Keratinocyte (primary cell): Measurements from ENCODE around the gene SLC37A1. TPM values are rescaled to one million over a fixed set of nuclear protein-coding genes. Genes with fewer than 3 reads are reported as not detected.

Experiments used
- DNase-seq: peaks from one replicate; pipeline ENCODE4 v3.0.0-alpha.2; 2011; ENCODE audit warnings: low read depth, missing footprints, low spot score
- FAIRE-seq: peaks from 2 replicates; lab custom pipeline; 2011; peaks lifted over from hg19 to GRCh38; lab: Jason Lieb, UNC
- H2AFZ ChIP-seq: 2 replicates; pipeline ENCODE4 v1.6.0; 2012; ENCODE audit warnings: low read length, control low read depth, inconsistent platforms; ENCODE audit not compliant: control insufficient read depth
- H3K27ac ChIP-seq: 2 replicates; pipeline ENCODE4 v1.5.1; 2011; ENCODE audit warnings: low read length; ENCODE audit not compliant: control insufficient read depth, insufficient read depth
- H3K27me3 ChIP-seq: 3 replicates; pipeline ENCODE4 v1.6.0; 2011; ENCODE audit warnings: low read length; ENCODE audit not compliant: control insufficient read depth, insufficient read depth; ENCODE audit errors: extremely low read depth
- H3K36me3 ChIP-seq, 2 experiments: 2 replicates in 1 of 2; 3 replicates in 1 of 2; pipeline ENCODE4 v1.5.1; 2011; ENCODE audit warnings: low read length in 2 of 2, mild to moderate bottlenecking in 1 of 2; ENCODE audit not compliant: control insufficient read depth in 2 of 2, insufficient read depth in 2 of 2; ENCODE audit errors: extremely low read depth in 1 of 2
- H3K4me1 ChIP-seq: 3 replicates; pipeline ENCODE4 v1.5.1; 2011; ENCODE audit warnings: low read length; ENCODE audit not compliant: control insufficient read depth, insufficient read depth; ENCODE audit errors: extremely low read depth
- H3K4me2 ChIP-seq: 3 replicates; pipeline ENCODE4 v1.6.0; 2011; ENCODE audit warnings: low read depth, low read length; ENCODE audit not compliant: control insufficient read depth, insufficient read depth; ENCODE audit errors: extremely low read depth
- H3K4me3 ChIP-seq, 3 experiments: fragments of 200-600 bp in 1 of 3; sonication (generic) in 1 of 3; 2 replicates in 2 of 3; 3 replicates in 1 of 3; pipeline ENCODE4 v1.5.1; 2011 to 2016; ENCODE audit warnings: low read length in 3 of 3, mild to moderate bottlenecking in 3 of 3, control low read depth in 2 of 3, inconsistent platforms in 1 of 3, low read depth in 1 of 3, mixed read lengths in 1 of 3, mixed run types in 1 of 3, moderate library complexity in 1 of 3; ENCODE audit not compliant: control insufficient read depth in 2 of 3, insufficient read depth in 2 of 3; ENCODE audit errors: extremely low read depth in 1 of 3
- H3K79me2 ChIP-seq: 2 replicates; pipeline ENCODE4 v1.6.0; 2012; ENCODE audit warnings: low read length; ENCODE audit not compliant: control insufficient read depth, insufficient read depth
- H3K9ac ChIP-seq: 3 replicates; pipeline ENCODE4 v1.6.0; 2011; ENCODE audit warnings: low read length; ENCODE audit not compliant: control insufficient read depth, insufficient read depth; ENCODE audit errors: extremely low read depth
- H3K9me1 ChIP-seq: 3 replicates; pipeline ENCODE4 v1.6.0; 2011; ENCODE audit warnings: low read length; ENCODE audit not compliant: control insufficient read depth, insufficient read depth; ENCODE audit errors: extremely low read depth
- H3K9me3 ChIP-seq: 2 replicates; pipeline ENCODE4 v1.5.1; 2012; ENCODE audit warnings: low read depth, low read length; ENCODE audit not compliant: control insufficient read depth
- H4K20me1 ChIP-seq: 3 replicates; pipeline ENCODE4 v1.6.0; 2011; ENCODE audit warnings: low read length; ENCODE audit not compliant: control insufficient read depth, insufficient read depth; ENCODE audit errors: extremely low read depth
- EZH2 ChIP-seq: IDR thresholded peaks from one replicate; pipeline ENCODE4 v1.6.1; 2012; ENCODE audit warnings: inconsistent platforms, mild to moderate bottlenecking, low read length, moderate library complexity
- dilution Hi-C: fragments of 300-500 bp; cut with MboI; formaldehyde crosslinking; loops from one replicate; pipeline ENCODE4 v1.7.0; 2020; ENCODE audit warnings: low sequenced_read_pairs; ENCODE audit not compliant: extremely low pct_ligation_motif_present
- polyA plus RNA-seq, 5 experiments: library from polyadenylated mRNA; depleted of rRNA in 3 of 5; stranded (reverse) in 3 of 5; stranded (forward) in 1 of 5; unstranded in 1 of 5; fragments of >200 nt; gene quantifications; 1 replicate in 1 of 5; 2 replicates in 3 of 5; 3 replicates in 1 of 5; pipeline versions ENCODE4 v1.2.1 to v1.2.3, GENCODE V29; 2011 to 2012; ENCODE audit warnings: missing spikeins in 2 of 5, low read depth in 1 of 5, low replicate concordance in 1 of 5
- TF ChIP-seq, protein P1 (sequence below), 3 experiments: IDR thresholded peaks in 1 of 3; conservative IDR thresholded peaks in 1 of 3; optimal IDR thresholded peaks in 1 of 3; 2 replicates in 2 of 3; 3 replicates in 1 of 3; pipeline versions ENCODE3 to v1.5.1; 2011; ENCODE audit warnings: low read length in 3 of 3, mild to moderate bottlenecking in 3 of 3, moderate library complexity in 2 of 3, control low read depth in 1 of 3, inconsistent platforms in 1 of 3; ENCODE audit not compliant: insufficient read depth in 2 of 3; ENCODE audit errors: extremely low read depth in 1 of 3

Gene SLC37A1
- polyA plus RNA-seq, 1 donor (not counting 4 experiments of a cell fraction or from before 2014, with no cell fraction given): 4.1 TPM

GRCh38 chr21:42598159-42598735 is 84.6 kb downstream of the SLC37A1 start:
- Histone ChIP-seq H2AFZ (no peak overlapping the region), H3K27me3 (no peaks in the 10 kb centered on the region), H3K36me3 (no peaks in the 10 kb centered on the region), H3K9ac (no peak overlapping the region), H3K4me2 (no peak overlapping the region), H3K4me1 (no peaks in the 10 kb centered on the region), H4K20me1 (no peaks in the 10 kb centered on the region), H3K9me1 (no peaks in the 10 kb centered on the region), H3K27ac (no peak overlapping the region), H3K9me3 (no peaks in the 10 kb centered on the region), H3K79me2 (no peaks in the 10 kb centered on the region), H3K4me3 (no peak overlapping the region)
- TF ChIP-seq EZH2: no peak
- TF ChIP-seq, protein P1, sequence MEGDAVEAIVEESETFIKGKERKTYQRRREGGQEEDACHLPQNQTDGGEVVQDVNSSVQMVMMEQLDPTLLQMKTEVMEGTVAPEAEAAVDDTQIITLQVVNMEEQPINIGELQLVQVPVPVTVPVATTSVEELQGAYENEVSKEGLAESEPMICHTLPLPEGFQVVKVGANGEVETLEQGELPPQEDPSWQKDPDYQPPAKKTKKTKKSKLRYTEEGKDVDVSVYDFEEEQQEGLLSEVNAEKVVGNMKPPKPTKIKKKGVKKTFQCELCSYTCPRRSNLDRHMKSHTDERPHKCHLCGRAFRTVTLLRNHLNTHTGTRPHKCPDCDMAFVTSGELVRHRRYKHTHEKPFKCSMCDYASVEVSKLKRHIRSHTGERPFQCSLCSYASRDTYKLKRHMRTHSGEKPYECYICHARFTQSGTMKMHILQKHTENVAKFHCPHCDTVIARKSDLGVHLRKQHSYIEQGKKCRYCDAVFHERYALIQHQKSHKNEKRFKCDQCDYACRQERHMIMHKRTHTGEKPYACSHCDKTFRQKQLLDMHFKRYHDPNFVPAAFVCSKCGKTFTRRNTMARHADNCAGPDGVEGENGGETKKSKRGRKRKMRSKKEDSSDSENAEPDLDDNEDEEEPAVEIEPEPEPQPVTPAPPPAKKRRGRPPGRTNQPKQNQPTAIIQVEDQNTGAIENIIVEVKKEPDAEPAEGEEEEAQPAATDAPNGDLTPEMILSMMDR (optimal IDR thresholded peaks at IDR 0.05 in 1 of 3, IDR thresholded peaks at IDR 0.05 in 1 of 3, conservative IDR thresholded peaks at IDR 0.05 in 1 of 3; ENCODE audit: extremely low read depth in 1 of 3, insufficient read depth in 2 of 3, low read length in 3 of 3): no peak
- no peak for DNase-seq
- dilution Hi-C loops: loop anchor here (10.0 kb wide), 1 partner anchor 217 kb away; no protein-coding TSS in a partner anchor
- FAIRE-seq: no peak

DNA sequence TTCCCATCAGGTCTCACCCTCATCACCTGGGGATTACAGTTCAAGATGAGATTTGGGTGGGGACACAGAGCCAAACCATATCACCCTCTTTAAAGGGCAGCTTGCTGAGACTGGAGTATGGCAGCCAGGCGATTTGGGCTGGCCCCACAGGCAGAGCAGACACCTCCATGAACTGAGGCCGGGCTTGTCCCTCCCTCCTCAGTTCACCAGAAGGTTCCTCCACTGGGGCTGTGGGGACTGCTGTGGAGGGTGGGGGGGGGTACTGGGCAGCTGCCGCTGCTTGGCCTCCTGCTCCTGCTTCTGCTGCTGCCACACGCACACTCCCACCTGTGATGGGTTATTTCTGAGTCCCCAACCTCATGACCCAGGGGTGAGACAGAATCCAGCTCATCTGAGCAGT is 85.8 kb downstream of the SLC37A1 start:
- no peak for FAIRE-seq

More for the DNA sequence above, 85.8 kb downstream of the SLC37A1 start:
- H3K27ac ChIP-seq: no peak overlapping the region
- H3K9me1 ChIP-seq: no peaks in the 10 kb centered on the region
- no peaks in the 10 kb centered on the region for H3K36me3 ChIP-seq
- H3K9me3 ChIP-seq: no peaks in the 10 kb centered on the region
- H3K27me3 ChIP-seq: no peaks in the 10 kb centered on the region
- H2AFZ ChIP-seq: no peak overlapping the region
- dilution Hi-C loops: loop anchor here (10.0 kb wide), 1 partner anchor 215 kb away; no protein-coding TSS in a partner anchor
- H3K79me2 ChIP-seq: no peaks in the 10 kb centered on the region
- H4K20me1 ChIP-seq: no peaks in the 10 kb centered on the region
- DNase-seq: no peak
- no peak overlapping the region for H3K4me3 ChIP-seq
- TF ChIP-seq, protein P1 (optimal IDR thresholded peaks at IDR 0.05 in 1 of 3, IDR thresholded peaks at IDR 0.05 in 1 of 3, conservative IDR thresholded peaks at IDR 0.05 in 1 of 3; ENCODE audit: extremely low read depth in 1 of 3, insufficient read depth in 2 of 3, low read length in 3 of 3): no peak
- no peak for TF ChIP-seq EZH2
- H3K4me1 ChIP-seq: no peaks in the 10 kb centered on the region
- no peak overlapping the region for H3K9ac ChIP-seq
- H3K4me2 ChIP-seq: no peak overlapping the region
